ENCODE data around the gene FXYD5. TPM values are rescaled to one million over a fixed set of nuclear protein-coding genes. Genes with fewer than 3 reads are reported as not detected.

FXYD5 gene
- total RNA-seq, 3 donors from 2014 or later = 52.4 to 56.7 (median 56.2) TPM

GRCh38 chr19:35202722-35203688, 48.5 kb downstream of the FXYD5 start:
- TF ChIP-seq, protein P1, sequence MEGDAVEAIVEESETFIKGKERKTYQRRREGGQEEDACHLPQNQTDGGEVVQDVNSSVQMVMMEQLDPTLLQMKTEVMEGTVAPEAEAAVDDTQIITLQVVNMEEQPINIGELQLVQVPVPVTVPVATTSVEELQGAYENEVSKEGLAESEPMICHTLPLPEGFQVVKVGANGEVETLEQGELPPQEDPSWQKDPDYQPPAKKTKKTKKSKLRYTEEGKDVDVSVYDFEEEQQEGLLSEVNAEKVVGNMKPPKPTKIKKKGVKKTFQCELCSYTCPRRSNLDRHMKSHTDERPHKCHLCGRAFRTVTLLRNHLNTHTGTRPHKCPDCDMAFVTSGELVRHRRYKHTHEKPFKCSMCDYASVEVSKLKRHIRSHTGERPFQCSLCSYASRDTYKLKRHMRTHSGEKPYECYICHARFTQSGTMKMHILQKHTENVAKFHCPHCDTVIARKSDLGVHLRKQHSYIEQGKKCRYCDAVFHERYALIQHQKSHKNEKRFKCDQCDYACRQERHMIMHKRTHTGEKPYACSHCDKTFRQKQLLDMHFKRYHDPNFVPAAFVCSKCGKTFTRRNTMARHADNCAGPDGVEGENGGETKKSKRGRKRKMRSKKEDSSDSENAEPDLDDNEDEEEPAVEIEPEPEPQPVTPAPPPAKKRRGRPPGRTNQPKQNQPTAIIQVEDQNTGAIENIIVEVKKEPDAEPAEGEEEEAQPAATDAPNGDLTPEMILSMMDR (IDR thresholded peaks at IDR 0.05) = no peak
- no peak for TF ChIP-seq POLR2AphosphoS5 (IDR thresholded peaks at IDR 0.05)
- no peak for TF ChIP-seq POLR2A (IDR thresholded peaks at IDR 0.05)
- Histone ChIP-seq H3K9me3 (no peaks in the 10 kb centered on the region), H3K27me3 (no peaks in the 10 kb centered on the region), H3K36me3 (no peaks in the 10 kb centered on the region), H3K4me3 (no peak overlapping the region), H3K4me1 (no peaks in the 10 kb centered on the region), H3K27ac (no peak overlapping the region)
- DNase-seq (ENCODE audit: low spot score in 2 of 2) = no peak
- intact Hi-C loops (cut with DNase I; ENCODE audit: low total_unique reads) = no loop called here

DNA sequence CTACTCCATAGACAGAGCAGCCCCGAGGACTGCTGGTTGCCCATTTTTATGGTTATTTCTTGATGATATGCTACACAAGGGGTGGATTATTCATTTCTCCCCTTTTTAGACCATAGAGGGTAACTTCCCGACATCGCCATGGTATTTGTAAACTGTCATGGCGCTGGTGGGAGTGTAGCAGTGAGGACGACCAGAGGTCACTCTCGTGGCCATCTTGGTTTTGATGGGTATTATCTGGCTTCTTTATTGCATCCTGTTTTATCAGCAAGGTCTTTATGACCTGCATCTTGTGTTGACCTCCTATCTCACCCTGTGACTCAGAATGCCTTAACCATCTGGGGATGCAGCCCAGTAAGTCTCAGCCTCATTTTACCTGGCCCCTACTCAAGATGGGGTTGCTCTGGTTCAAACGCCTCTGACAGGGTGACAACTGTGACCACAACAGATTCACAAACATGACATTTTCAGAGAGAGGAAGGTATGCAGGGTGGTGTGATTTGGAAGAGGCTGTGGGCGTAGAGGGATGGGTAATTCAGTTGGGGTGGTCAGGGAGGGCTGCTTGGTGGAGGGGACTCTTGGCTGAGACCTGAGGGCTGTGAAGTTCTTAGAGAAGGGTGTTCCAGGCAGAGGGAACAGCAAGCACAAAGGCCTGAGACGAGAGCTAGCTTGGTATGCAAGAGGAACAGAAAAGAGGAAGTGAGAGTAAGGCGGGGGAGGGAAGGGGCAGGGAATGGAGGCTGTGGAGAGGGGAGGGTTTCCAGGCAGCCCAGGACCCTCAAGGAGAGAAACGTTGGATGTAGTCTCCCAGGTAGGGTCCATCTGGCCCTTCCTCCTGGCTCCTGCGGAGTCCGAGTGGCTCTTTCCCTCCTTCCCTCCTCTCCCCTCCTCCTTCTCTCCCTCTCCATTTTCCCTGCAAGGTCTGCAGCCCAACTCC, 50.5 kb downstream of the FXYD5 start:
- Histone ChIP-seq H3K36me3 (no peaks in the 10 kb centered on the region), H3K9me3 (no peaks in the 10 kb centered on the region), H3K27ac (no peak overlapping the region), H3K4me1 (no peaks in the 10 kb centered on the region), H3K27me3 (no peaks in the 10 kb centered on the region), H3K4me3 (no peak overlapping the region)
- DNase-seq (ENCODE audit: low spot score in 2 of 2) = no peak
- no peak for TF ChIP-seq POLR2AphosphoS5 (IDR thresholded peaks at IDR 0.05)
- TF ChIP-seq POLR2A (IDR thresholded peaks at IDR 0.05) = no peak
- TF ChIP-seq, protein P1 (IDR thresholded peaks at IDR 0.05) = no peak
- intact Hi-C loops (cut with DNase I; ENCODE audit: low total_unique reads) = no loop called here

- Histone ChIP-seq H3K4me3 (no peak overlapping the region), H3K27me3 (no peaks in the 10 kb centered on the region), H3K36me3 (no peaks in the 10 kb centered on the region), H3K27ac (no peak overlapping the region), H3K4me1 (no peaks in the 10 kb centered on the region), H3K9me3 (no peaks in the 10 kb centered on the region)
- intact Hi-C loops (cut with DNase I; ENCODE audit: low total_unique reads) = no loop called here
- TF ChIP-seq POLR2A (IDR thresholded peaks at IDR 0.05) = no peak
- TF ChIP-seq, protein P1 (IDR thresholded peaks at IDR 0.05) = no peak
- no peak for DNase-seq (ENCODE audit: low spot score in 2 of 2)
Measured at GRCh38 chr19:35205733-35206323, 51.3 kb downstream of the FXYD5 start.

- Histone ChIP-seq H3K27ac (no peak overlapping the region), H3K36me3 (no peaks in the 10 kb centered on the region), H3K4me1 (no peaks in the 10 kb centered on the region), H3K27me3 (no peaks in the 10 kb centered on the region), H3K4me3 (no peak overlapping the region), H3K9me3 (no peaks in the 10 kb centered on the region)
- TF ChIP-seq, protein P1 (IDR thresholded peaks at IDR 0.05) = no peak
- TF ChIP-seq POLR2A (IDR thresholded peaks at IDR 0.05) (no peak), POLR2AphosphoS5 (IDR thresholded peaks at IDR 0.05) (no peak)
- no peak for DNase-seq (ENCODE audit: low spot score in 2 of 2)
- intact Hi-C loops (cut with DNase I; ENCODE audit: low total_unique reads) = no loop called here
Measured at GRCh38 chr19:35206379-35206778, 51.8 kb downstream of the FXYD5 start.
